Gastroesophageal sphincter (tissue), 4 donors: ENCODE data around the gene MANEA. TPM values are rescaled to one million over a fixed set of nuclear protein-coding genes. Genes with fewer than 3 reads are reported as not detected.
A peak's percentile ranks its signal among the peaks of the same experiment; 100 is the strongest.

ENCODE experiments used
- ATAC-seq: fragments of 150-250 bp; one replicate; pipeline ENCODE4 v1.9.1; 2016; ENCODE audit warnings: mild to moderate bottlenecking, moderate library complexity
- H3K27ac ChIP-seq, 4 donors: fragments of 200-600 bp; sonication (generic) in 3 of 4; 1 replicate in 3 of 4; 2 replicates in 1 of 4; pipeline ENCODE4 v1.5.1; 2016 to 2019
- H3K27me3 ChIP-seq: fragments of 200-600 bp; sonication (generic); one replicate; pipeline ENCODE4 v1.5.1; 2019
- H3K36me3 ChIP-seq, 2 donors: fragments of 200-600 bp; sonication (generic); one replicate each; pipeline ENCODE4 v1.5.1; 2019; ENCODE audit warnings: control low read depth in 1 of 2
- H3K4me1 ChIP-seq, 3 donors: fragments of 200-600 bp; sonication (generic); 1 replicate in 2 of 3; 2 replicates in 1 of 3; pipeline ENCODE4 v1.5.1; 2016 to 2019; ENCODE audit warnings: control low read depth in 2 of 3
- H3K4me3 ChIP-seq, 2 donors: fragments of 200-600 bp; sonication (generic); one replicate each; pipeline ENCODE4 v1.5.1; 2019; ENCODE audit warnings: mild to moderate bottlenecking in 1 of 2, moderate library complexity in 1 of 2
- H3K9me3 ChIP-seq, 3 donors: fragments of 200-600 bp; sonication (generic); one replicate each; pipeline ENCODE4 v1.5.1; 2017 to 2019; ENCODE audit warnings: control low read depth in 2 of 3
- EP300 ChIP-seq: sonication (generic); formaldehyde crosslinking; IDR thresholded peaks from one replicate; pipeline ENCODE4 v1.6.1; 2017; ENCODE audit warnings: antibody characterized with exemption, mild to moderate bottlenecking
- POLR2A ChIP-seq, 2 donors: fragments of 450-650 bp; IDR thresholded peaks; one replicate each; pipeline ENCODE4 v1.6.1; 2017; ENCODE audit warnings: antibody characterized with exemption in 2 of 2, mild to moderate bottlenecking in 2 of 2, moderate library complexity in 1 of 2
- POLR2AphosphoS5 ChIP-seq: sonication (generic); formaldehyde crosslinking; IDR thresholded peaks from one replicate; pipeline ENCODE4 v1.6.1; 2017; ENCODE audit warnings: antibody characterized with exemption
- WGBS, 2 donors: methylation state at CpG; one replicate each; pipeline ENCODE4 v1.1.5; 2018; ENCODE audit warnings: low coverage in 1 of 2; 5-methylcytosine and 5-hydroxymethylcytosine counted together
- total RNA-seq, 4 donors: library from RNA; depleted of rRNA; stranded (reverse); fragments of >200 nt; gene quantifications; one replicate each; pipeline ENCODE4 v1.1.0, GENCODE V29; 2016
- TF ChIP-seq, protein P1 (sequence below), 4 experiments: fragments of 200-600 bp in 2 of 4; fragments of 450-650 bp in 2 of 4; sonication (generic) in 1 of 4; IDR thresholded peaks; one replicate each; pipeline ENCODE4 v1.5.1; 2017 to 2019; ENCODE audit warnings: antibody characterized with exemption in 4 of 4, mild to moderate bottlenecking in 2 of 4, moderate library complexity in 2 of 4

The MANEA gene
- total RNA-seq, 4 donors from 2014 or later, result 6.8 to 12.3 (median 10.1) TPM

DNA sequence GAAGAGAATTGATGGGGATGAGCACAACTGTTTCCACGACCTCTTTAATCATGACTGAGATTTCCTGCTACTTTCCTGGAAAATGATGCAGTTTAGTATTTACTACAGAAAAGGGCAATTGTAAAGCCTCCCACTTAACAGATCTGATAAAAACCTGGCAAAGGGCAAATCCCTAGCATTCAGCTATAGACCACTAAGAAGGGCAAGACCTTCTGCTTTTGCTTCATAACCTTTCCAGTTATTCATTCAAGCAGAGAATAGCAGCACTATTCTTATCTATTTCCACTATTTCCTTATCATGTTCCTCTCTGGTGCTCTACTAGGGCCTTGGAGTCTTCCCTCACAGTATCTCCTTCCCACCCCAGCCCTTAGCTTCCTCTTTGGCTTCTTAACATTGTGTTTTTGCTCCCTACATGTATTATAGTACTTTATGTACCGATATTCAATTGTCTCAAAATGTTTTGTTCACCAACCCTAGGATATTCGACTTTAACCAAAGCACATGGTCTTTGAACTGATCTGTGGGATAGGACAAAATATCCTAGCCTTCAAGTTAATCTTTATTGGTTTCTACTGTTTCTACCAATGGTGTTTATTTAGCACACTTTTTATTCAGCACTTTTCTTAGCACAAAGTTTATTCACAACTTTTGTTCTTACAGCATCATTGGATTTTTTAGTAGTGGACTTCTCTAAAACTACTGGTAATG is 32.7 kb upstream of the MANEA start:
- no peaks in the 10 kb centered on the region for H3K36me3 ChIP-seq
- peaks cover 0 to 7% (median 3%) of the 10 kb centered on the region in 3 donors for H3K4me1 ChIP-seq
- 42 to 52% methylated on average over 3 of the region's 3 CpGs for WGBS, 2 donors
- H3K4me3 ChIP-seq, result no peak overlapping the region
- TF ChIP-seq POLR2A (IDR thresholded peaks at IDR 0.05) (no peak), POLR2AphosphoS5 (no peak), EP300 (no peak)
- TF ChIP-seq, protein P1, sequence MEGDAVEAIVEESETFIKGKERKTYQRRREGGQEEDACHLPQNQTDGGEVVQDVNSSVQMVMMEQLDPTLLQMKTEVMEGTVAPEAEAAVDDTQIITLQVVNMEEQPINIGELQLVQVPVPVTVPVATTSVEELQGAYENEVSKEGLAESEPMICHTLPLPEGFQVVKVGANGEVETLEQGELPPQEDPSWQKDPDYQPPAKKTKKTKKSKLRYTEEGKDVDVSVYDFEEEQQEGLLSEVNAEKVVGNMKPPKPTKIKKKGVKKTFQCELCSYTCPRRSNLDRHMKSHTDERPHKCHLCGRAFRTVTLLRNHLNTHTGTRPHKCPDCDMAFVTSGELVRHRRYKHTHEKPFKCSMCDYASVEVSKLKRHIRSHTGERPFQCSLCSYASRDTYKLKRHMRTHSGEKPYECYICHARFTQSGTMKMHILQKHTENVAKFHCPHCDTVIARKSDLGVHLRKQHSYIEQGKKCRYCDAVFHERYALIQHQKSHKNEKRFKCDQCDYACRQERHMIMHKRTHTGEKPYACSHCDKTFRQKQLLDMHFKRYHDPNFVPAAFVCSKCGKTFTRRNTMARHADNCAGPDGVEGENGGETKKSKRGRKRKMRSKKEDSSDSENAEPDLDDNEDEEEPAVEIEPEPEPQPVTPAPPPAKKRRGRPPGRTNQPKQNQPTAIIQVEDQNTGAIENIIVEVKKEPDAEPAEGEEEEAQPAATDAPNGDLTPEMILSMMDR (IDR thresholded peaks at IDR 0.05), result no peak
- H3K27me3 ChIP-seq, result no peaks in the 10 kb centered on the region
- peak overlapping the region; percentile 23 to 71 (median 52) for H3K27ac ChIP-seq
- no peak for ATAC-seq
- H3K9me3 ChIP-seq, result no peaks in the 10 kb centered on the region

DNA sequence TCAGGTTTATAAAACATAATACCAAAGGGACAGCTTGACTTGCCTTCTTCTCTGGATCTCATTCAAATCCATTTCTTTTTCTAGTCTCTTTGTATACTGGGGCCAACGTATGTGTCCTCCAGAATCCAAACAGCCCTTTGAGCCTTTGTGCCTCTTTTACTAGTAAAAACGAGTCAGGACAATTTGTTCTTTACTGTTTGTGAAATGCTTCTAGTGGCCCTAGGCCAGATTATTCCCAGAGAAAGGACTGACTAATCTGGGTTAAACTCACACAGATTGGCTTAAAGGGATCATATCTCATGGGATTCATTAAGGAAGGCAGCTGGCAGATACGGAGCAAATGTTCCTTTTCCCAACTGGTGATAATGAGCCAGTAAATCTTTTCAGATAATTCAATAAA is 32.1 kb upstream of the MANEA start:
- Histone ChIP-seq H3K27me3 (no peaks in the 10 kb centered on the region), H3K9me3 (no peaks in the 10 kb centered on the region), H3K4me3 (no peak overlapping the region), H3K4me1 (peaks cover 0 to 7% (median 3%) of the 10 kb centered on the region in 3 donors), H3K36me3 (no peaks in the 10 kb centered on the region), H3K27ac (peak overlapping the region in 3 of 4 donors; percentile 47 to 71 (median 57))
- ATAC-seq, result peak; percentile 78
- peak; percentile 64 for TF ChIP-seq POLR2AphosphoS5
- no peak for TF ChIP-seq EP300
- no peak for TF ChIP-seq POLR2A (IDR thresholded peaks at IDR 0.05)
- WGBS, 2 donors, result 20 to 50% methylated on average over 2 to 3 of the region's 3 CpGs

DNA sequence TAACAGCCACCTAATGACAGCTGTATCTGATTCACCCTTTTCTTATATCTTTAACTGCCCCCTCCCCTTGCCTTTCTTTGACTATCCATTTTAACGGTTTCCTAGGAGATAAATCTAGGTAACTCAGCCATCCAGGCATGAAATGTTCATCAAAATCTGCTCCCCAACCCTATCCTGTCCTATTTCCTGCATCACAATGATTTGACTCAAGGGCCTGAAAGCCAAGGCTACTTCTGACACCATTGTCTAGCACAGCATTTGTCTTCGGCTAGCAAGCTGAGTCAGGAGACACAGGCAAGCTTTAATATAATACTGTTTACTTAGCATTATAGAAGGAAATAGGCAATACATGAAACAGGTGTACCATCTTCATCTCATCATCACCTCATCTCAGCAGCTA is 31.6 kb upstream of the MANEA start:
- Histone ChIP-seq H3K36me3 (no peaks in the 10 kb centered on the region), H3K27me3 (no peaks in the 10 kb centered on the region), H3K4me3 (no peak overlapping the region), H3K9me3 (no peaks in the 10 kb centered on the region), H3K4me1 (peaks cover 0 to 7% (median 3%) of the 10 kb centered on the region in 3 donors), H3K27ac (peak overlapping the region in 3 of 4 donors; percentile 17 to 39 (median 20))
- peak; percentile 23 for ATAC-seq
- no peak for TF ChIP-seq POLR2A (IDR thresholded peaks at IDR 0.05)
- TF ChIP-seq, protein P1 (IDR thresholded peaks at IDR 0.05), result no peak
- no peak for TF ChIP-seq POLR2AphosphoS5
- TF ChIP-seq EP300, result no peak
- 65 to 66% methylated on average over 2 of the region's 2 CpGs for WGBS, 2 donors

DNA sequence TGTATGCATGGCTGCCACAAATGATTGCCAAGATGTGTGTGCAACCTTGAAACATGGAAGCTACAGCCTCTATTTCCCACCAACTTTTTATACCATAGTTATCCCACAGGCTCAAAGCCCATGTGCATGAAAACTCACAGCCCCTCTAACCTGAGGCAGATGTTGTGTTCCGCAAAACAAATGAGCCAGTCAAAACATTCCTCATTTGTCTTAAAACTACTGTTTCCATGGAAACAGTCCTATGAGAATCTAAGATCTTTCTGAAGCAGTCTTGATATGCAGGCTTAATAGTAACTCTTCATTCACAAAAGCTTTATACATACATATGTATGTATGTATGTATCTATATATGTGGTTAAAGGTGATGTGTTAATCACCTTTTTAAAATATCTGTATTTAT is 31.2 kb upstream of the MANEA start:
- Histone ChIP-seq H3K27ac (no peak overlapping the region), H3K9me3 (no peaks in the 10 kb centered on the region), H3K4me1 (peaks cover 0 to 7% (median 3%) of the 10 kb centered on the region in 3 donors), H3K27me3 (no peaks in the 10 kb centered on the region), H3K36me3 (no peaks in the 10 kb centered on the region), H3K4me3 (no peak overlapping the region)
- WGBS, 2 donors, result 86 to 100% methylated on average over 1 of the region's 1 CpG
- ATAC-seq, result no peak
- TF ChIP-seq, protein P1 (IDR thresholded peaks at IDR 0.05), result no peak
- no peak for TF ChIP-seq POLR2A (IDR thresholded peaks at IDR 0.05)
- no peak for TF ChIP-seq POLR2AphosphoS5
- no peak for TF ChIP-seq EP300

DNA sequence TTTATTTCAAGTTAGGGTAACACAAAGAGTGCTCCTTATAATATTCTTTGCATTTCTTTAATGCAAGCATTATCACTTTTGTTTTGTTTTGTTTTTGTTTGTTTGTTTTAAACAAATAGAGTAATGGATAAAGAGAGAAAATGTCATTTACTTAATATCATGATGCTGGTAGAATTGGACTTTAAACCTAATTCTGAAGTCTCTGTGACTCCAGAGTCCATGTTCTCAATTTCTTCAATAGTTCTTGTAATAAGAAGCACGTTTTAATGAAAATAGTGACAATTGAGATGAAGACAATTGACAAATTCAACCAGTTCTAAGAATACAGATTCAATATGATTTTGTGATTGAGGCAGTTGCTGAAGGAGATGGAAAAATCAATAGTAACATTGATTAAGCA is 30.3 kb upstream of the MANEA start:
- no peak for ATAC-seq
- H3K9me3 ChIP-seq, result no peaks in the 10 kb centered on the region
- no peak overlapping the region for H3K27ac ChIP-seq
- H3K4me1 ChIP-seq, result peaks cover 0 to 7% (median 3%) of the 10 kb centered on the region in 3 donors
- TF ChIP-seq, protein P1 (IDR thresholded peaks at IDR 0.05), result no peak
- TF ChIP-seq POLR2A (IDR thresholded peaks at IDR 0.05), result no peak
- H3K4me3 ChIP-seq, result no peak overlapping the region
- WGBS, 2 donors, result 69 to 75% methylated on average over 1 of the region's 1 CpG
- no peaks in the 10 kb centered on the region for H3K27me3 ChIP-seq
- no peaks in the 10 kb centered on the region for H3K36me3 ChIP-seq
